Raji (cell line): ENCODE results near the gene TTC7B.

ENCODE experiments used
- POLR2A ChIP-seq: IDR thresholded peaks from 2 replicates; pipeline ENCODE4 v1.6.1; 2011; ENCODE audit warnings: low read depth, low read length, control low read depth; ENCODE audit not compliant: insufficient read depth

The TTC7B gene

DNA sequence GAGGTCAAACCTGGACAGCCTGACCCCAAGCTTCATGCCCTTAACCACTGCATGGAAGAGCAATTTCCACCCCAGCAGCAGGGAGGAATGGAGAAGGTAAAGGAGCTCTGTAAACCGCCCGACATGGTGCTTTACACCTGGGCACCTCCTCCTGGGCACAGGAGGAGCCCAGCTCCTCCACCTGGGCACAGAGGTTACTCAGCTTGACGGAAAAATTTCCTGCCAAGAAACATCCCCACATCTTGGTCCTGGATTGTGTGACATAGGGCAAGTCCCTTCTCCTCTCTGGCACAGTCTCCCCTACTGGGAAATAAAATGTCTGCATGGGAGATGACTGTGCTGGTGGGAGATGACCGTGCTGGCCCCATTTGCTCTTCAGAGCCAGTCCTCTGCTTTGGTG lies 40.8 kb downstream of the TTC7B start:
- no peak for TF ChIP-seq POLR2A

DNA sequence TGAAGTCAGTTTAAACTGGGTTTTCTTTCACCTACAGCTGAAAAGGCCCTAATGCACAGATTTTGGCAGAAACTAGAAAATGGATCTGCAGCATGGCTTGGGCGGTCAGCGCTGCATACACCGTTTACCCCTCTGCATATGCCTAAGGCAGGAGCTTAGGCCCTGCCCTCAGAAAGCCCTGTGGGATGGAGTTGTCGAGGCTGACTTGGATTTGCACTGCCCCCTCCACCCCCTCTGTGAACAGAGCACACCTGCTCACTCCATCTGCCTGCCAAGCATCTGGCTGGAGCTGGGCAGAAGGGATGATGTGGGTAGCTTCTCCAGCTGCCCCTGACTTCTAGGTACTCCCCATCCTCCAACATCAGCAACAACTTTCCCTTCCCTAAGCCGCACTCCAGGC lies 41.9 kb downstream of the TTC7B start:
- TF ChIP-seq POLR2A = no peak

DNA sequence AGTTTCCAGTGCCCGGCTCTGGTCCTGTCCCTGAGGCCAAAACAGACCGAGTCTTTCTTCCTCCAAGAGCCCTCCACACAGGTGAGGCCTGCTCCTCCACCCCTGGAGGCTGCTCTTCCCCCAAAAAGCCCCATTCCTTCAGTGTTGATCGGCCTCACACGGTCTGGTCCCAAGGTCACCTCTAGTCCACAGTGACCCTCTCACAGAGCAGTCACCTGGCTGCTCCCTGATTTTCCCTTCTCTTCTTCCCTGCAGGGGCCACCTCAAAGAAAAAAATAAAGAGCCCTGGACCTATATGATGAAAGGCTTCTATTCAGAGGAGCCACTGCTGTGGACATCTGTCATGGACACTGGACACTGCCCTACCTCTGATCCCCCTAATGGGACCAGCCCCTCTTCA lies 42.5 kb downstream of the TTC7B start:
- TF ChIP-seq POLR2A = no peak

DNA sequence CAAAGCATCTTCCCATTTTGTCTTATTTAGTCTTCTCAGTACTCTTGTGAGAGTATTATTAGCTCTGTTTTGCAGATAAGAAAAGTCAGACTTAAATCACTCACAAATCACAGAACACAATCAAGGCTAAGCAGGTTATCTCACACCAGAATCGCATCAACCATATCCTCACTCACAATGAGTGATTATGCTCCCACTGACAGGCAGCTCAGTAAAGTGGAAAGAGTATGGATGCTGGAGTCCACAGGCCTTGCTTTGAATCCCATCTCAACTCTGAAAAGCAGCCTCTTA lies 43.1 kb downstream of the TTC7B start:
- TF ChIP-seq POLR2A = no peak

DNA sequence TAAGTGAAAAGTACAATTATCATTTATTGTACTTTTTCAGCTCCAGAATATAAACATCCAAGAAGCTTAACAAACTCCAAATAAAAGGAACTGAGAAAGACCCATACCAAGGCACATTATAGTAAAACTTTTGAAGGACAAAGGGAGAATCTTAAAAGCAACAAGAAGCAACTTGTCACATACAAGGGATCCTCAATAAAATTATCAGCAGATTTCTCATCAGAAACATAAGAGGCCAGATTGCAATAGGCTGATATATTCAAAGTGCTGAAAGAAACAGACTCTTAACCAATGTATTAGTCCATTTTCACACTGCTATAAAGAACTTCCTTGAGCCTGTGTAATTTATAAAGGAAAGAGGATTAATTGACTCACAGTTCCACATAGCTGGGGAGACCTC lies 48.3 kb downstream of the TTC7B start:
- no peak for TF ChIP-seq POLR2A

DNA sequence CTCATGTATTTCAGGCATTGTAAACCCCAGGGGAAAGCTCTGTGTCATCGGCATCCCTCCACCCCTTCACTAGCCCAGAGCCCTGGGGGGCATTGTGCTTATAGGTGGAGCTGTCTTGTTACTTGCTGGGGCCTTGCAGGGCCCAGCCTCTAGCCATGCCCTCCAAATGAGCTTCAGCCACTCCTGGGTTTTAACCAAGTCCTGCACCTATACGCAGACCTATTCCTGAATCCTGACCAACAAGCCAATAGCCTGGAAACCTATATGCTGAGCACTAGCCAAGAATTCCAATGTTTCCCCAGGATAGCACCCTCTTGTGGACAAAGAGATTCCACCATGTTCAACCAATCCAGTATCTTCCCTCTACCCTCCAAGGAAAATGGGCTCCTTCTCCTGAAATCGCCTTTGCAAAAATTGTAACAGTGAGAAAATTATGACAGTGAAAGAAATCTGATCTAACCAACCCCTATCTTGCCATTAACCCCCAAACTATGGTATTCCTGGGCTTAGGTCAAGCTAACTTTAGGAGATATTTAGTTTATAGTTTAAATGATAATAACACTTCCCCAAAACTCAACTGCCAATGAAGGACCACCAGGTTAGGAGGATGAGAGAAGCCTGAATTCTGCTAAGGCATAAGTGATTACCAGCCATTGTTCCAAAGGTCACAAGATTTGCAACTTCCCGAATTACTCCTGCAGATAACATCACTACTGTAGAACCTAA lies 55.5 kb downstream of the TTC7B start:
- no peak for TF ChIP-seq POLR2A

DNA sequence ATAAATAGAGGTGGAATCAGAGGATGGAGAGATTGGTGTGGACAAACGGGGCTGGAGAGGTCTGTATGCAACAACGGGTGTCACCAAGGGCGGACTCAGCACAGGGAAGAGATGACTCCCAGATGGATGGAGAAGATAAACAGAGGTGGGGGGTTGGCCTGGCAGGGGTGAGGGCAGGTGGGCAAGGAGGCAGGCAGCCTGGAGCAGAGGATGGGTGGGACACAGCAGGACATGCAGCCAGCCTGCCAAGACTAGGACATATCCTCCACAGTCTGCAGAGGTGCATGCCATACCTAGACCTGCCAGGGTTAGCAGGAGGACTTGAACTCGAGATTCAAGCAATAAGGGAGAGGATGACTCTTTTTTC lies 56.2 kb downstream of the TTC7B start:
- no peak for TF ChIP-seq POLR2A

DNA sequence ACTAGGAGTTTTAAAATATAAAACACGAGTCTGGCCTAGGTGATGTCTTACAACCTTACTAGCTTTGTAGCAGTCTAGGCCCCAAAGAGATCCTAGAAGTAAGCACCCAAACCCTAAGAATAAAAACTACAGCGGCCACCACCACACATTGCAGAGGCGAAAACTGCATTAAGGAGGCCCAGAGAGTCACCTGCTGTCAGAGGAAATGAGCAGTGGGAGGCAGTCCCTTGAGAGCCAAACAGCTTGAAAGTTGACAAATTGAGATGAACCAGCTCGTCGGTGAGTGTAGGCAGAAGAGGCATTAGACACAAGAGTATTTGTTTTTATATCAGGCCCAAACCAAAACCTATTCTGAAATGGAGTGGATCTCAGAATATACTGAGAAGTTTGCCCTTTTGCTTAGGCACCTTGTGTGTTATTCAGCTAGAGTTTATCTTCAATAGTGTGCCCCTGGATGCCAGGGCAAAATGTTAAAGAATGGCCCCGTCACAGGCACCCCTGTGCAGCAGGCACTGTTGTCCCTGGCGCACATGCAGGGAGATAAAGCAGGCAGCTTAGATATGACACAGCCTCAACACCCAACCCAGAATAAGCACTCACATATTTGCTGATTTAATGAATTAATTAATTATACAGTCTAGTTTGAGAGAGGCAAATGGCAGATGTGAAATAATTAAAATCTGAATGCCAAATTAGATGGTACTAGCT lies 56.7 kb downstream of the TTC7B start:
- no peak for TF ChIP-seq POLR2A

DNA sequence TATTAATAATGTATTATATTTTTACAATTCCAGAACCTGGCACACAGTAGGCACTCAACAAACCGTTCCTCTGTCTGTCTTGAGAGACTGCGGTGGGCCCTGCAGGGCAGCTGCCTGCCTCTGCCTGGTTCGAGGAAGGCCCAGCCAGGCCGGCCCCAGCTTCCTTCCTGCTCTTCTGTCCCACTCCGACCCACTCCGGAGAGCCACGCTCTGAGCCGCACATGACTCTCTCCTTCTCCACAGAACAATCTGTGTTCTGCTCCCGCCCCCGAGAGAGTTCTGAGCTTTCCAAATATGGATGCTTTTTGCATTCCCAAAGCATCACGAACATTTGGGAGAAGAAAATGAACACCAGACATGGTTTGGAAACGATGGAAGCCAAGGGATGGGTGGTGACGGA lies 57.3 kb downstream of the TTC7B start:
- TF ChIP-seq POLR2A = no peak

DNA sequence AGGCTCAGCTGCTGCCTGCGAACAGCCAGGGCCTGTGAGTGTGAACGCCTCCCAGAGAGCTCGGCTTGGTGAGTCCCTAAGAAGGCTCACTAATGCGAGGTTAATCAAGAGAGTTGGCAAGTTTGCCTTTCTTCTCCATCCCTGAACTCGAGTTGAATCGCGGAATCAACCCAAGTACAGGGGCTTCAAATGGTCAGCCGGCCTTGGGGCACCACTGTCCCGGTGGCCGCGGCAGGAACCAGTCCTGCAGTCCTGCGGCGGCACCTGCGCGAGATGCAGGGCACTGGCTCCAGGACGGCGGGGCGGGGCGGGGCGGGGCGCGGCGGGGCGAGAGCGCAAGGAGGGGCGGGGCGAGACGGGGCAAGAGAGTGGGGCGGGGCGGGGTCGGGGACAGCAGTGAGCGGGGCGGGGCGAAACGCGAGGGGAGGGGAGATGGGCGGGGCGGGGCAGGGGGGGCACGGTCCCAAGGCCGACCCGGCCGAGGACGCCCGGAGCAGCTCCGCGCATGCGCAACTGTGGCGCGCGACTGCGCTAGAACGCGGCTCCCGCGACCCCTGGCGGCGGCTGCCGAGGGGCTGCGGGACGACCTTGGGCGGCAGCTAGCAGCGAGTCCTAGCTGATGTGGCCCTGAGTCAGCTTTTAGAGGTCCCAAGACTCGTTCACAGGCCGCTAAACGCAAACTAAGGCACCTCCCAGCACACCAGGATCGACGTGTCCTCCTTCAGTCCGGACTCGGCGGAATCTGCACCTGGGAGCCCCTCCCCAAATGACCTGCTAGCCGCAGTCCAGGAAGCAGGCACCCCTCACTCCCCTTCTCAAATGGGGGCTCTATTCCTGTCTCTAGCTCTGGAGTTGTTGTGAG lies 58.0 kb downstream of the TTC7B start:
- 0 out of 2 replicates have a peak, but pooled peaks have one; percentile 16 for TF ChIP-seq POLR2A

DNA sequence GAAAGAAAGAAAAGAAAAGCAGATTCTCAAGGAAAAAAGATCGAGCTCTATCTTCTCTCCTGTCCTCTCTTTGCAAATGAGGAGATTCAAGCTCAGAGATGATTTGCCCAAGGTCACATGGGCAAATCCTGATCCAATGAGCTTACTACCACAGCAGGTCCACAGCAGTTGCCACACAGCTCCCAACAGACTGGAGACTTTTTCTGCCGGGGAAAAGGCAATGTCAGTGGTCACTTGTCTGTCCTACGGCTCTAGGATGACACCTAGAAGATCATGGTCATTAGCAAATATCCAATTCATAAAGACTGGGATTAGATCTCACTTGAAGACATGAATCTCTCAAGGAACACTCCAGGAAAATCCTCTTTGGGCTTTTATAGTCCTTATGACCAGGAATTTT lies 58.8 kb downstream of the TTC7B start:
- TF ChIP-seq POLR2A = no peak

DNA sequence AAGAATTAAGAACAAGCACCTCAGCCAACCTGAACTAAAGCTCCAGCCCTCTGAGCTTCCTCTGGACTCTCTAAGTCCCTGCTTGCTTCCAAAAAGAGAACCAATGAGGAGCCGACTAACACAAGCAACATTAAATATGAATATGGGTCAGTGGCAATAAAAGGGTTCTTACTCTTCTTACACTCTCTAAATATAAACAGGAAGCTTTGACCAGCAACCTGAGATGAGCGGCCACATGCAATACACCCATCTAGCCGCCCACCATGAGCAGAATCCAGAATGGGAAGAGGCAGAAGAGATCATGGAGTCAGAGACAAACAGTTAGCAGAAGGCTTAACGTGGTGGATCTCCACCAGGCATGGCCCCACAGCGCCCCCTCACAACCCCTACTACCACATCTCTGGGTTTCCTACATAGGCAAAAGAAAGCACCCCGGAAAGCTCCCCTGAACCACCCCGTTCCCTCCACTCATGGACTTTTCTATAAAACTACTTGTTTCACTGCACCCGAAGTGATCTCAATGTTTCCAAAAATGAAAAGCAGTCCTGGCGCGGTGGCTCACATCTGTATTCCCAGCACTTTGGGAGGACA lies 59.4 kb downstream of the TTC7B start:
- TF ChIP-seq POLR2A = no peak

DNA sequence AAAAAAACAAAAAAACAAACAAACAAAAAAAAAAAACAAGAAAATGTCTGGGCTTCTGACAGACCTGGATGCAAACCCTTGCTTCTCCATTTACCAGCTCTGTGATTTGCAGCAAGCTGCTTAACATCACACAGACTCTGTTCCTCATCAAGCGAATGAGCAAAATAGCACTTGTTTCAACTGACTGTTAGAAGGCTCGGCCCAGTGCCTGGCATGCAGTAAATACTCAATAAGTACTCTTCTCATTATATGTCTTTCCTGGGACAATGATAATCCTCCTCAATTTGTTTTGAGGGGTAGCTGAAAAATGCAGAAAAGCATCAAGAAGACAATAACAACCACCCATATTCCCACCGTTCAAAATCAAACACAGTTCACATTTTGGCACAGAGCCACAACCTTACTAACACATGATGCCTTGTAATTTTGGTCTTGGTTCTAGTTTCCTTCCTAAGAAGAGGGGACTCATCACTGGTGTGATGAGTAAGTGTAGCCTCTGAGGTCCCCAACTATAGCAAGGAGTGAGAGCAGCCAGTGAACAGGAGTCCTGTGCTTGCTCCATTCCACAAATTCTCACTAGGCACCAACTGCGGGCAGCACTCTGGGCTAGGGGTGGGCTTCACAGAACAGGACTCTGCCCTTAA lies 60.4 kb downstream of the TTC7B start:
- TF ChIP-seq POLR2A = no peak

DNA sequence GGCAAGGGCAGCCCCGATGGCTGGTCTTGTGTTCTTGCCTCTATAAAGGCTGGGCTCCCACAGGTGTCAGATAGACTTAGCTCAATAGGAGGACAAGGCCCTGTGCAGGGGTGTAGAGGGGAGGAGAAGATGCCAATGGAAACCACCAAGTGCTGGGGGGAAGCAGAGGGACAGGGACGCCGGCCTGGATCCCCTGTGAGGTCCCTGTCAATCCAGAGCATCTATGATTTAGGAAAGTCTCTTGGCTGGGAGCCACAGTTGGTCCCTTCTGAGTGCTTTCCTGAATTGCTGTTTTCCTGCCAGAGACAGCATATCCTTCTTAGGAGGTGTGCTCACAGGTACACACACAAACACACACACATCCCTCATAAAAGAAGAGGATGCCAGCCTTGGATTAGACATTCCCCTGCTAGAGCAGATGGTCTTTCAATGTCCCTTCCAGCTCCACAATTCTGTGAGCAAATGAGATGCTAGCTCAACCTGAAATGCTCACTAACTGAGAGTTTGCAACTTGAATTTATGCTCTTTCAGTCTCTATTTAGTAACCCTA lies 62.7 kb downstream of the TTC7B start:
- no peak for TF ChIP-seq POLR2A

DNA sequence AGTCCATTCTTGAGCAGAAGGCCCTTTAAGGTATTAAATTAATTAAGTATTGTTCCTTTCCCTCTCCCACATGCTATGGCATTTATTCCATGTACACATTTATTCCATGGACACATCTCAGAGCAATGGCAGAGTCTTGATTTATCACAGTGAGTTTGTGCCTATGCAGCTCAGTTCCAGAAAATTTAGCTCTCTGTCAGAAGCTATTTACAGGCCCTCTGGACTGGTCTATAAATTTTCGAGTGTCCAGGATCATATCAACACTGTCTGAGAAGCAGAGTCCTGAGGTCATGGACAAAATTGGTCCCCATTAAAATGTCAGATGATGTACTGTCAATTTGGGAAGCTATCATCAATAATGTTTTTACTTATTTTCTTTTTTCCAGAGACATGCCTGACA lies 65.5 kb downstream of the TTC7B start:
- TF ChIP-seq POLR2A = no peak
